IPS-20b (cell line): ENCODE data around the gene PTTG1IP.

Experiments
- H3K27ac ChIP-seq: one replicate; pipeline ENCODE4 v1.5.1; 2013; ENCODE audit warnings: low read length
- H3K27me3 ChIP-seq: 2 replicates; pipeline ENCODE4 v1.6.1; 2013; ENCODE audit warnings: mild to moderate bottlenecking, low read length, inconsistent platforms; ENCODE audit not compliant: insufficient read depth
- H3K36me3 ChIP-seq: 2 replicates; pipeline ENCODE4 v1.6.1; 2013; ENCODE audit warnings: low read depth, mild to moderate bottlenecking, inconsistent platforms, low read length, moderate library complexity; ENCODE audit not compliant: insufficient read depth
- H3K4me1 ChIP-seq: 2 replicates; pipeline ENCODE4 v1.6.1; 2013; ENCODE audit warnings: mild to moderate bottlenecking, control low read depth, inconsistent platforms, low read length, moderate library complexity; ENCODE audit not compliant: insufficient read depth
- H3K4me3 ChIP-seq: 2 replicates; pipeline ENCODE4 v1.5.1; 2013; ENCODE audit warnings: mild to moderate bottlenecking, low read length, inconsistent platforms
- H3K9ac ChIP-seq: 2 replicates; pipeline ENCODE4 v1.6.1; 2013; ENCODE audit warnings: low read depth, mild to moderate bottlenecking, inconsistent platforms, low read length, moderate library complexity
- H3K9me3 ChIP-seq: 2 replicates; pipeline ENCODE4 v1.6.1; 2013; ENCODE audit warnings: mild to moderate bottlenecking, low read depth, low read length, inconsistent platforms; ENCODE audit not compliant: insufficient read depth

The PTTG1IP gene

GRCh38 chr21:44907225-44907965 lies 33.9 kb upstream of the PTTG1IP start:
- Histone ChIP-seq H3K4me3 (no peak overlapping the region), H3K27ac (no peak overlapping the region), H3K9ac (no peak overlapping the region), H3K27me3 (no peaks in the 10 kb centered on the region), H3K9me3 (0 out of 2 replicates have a peak, but pooled peaks cover 1% of the 10 kb centered on the region), H3K4me1 (no peaks in the 10 kb centered on the region), H3K36me3 (no peaks in the 10 kb centered on the region)

GRCh38 chr21:44905728-44906090 lies 32.2 kb upstream of the PTTG1IP start:
- Histone ChIP-seq H3K9ac (no peak overlapping the region), H3K4me1 (no peaks in the 10 kb centered on the region), H3K27me3 (no peaks in the 10 kb centered on the region), H3K36me3 (no peaks in the 10 kb centered on the region), H3K27ac (no peak overlapping the region), H3K4me3 (no peak overlapping the region), H3K9me3 (0 out of 2 replicates have a peak, but pooled peaks cover 5% of the 10 kb centered on the region)

- Histone ChIP-seq H3K4me3 (no peak overlapping the region), H3K36me3 (no peaks in the 10 kb centered on the region)
Observed at GRCh38 chr21:44905016-44905727, 31.7 kb upstream of the PTTG1IP start.

GRCh38 chr21:44904141-44904923 lies 30.8 kb upstream of the PTTG1IP start:
- no peaks in the 10 kb centered on the region for H3K36me3 ChIP-seq
- 0 out of 2 replicates have a peak, but pooled peaks cover 5% of the 10 kb centered on the region for H3K9me3 ChIP-seq
- no peak overlapping the region for H3K27ac ChIP-seq
- no peak overlapping the region for H3K9ac ChIP-seq
- no peaks in the 10 kb centered on the region for H3K4me1 ChIP-seq
- H3K4me3 ChIP-seq = no peak overlapping the region
- no peaks in the 10 kb centered on the region for H3K27me3 ChIP-seq

More at GRCh38 chr21:44905016-44905727, 31.7 kb upstream of the PTTG1IP start:
- H3K4me1 ChIP-seq = no peaks in the 10 kb centered on the region
- H3K27me3 ChIP-seq = no peaks in the 10 kb centered on the region
- no peak overlapping the region for H3K9ac ChIP-seq
- H3K9me3 ChIP-seq = 0 out of 2 replicates have a peak, but pooled peaks cover 5% of the 10 kb centered on the region
- H3K27ac ChIP-seq = no peak overlapping the region

- Histone ChIP-seq H3K27ac (no peak overlapping the region), H3K4me1 (no peaks in the 10 kb centered on the region), H3K27me3 (no peaks in the 10 kb centered on the region), H3K36me3 (no peaks in the 10 kb centered on the region), H3K9me3 (0 out of 2 replicates have a peak, but pooled peaks cover 5% of the 10 kb centered on the region), H3K4me3 (no peak overlapping the region), H3K9ac (no peak overlapping the region)
Observed at GRCh38 chr21:44903689-44904088, 30.2 kb upstream of the PTTG1IP start.

GRCh38 chr21:44903050-44903685 lies 29.7 kb upstream of the PTTG1IP start:
- Histone ChIP-seq H3K36me3 (no peaks in the 10 kb centered on the region), H3K27ac (no peak overlapping the region), H3K9ac (no peak overlapping the region), H3K9me3 (0 out of 2 replicates have a peak, but pooled peaks cover 5% of the 10 kb centered on the region), H3K27me3 (no peaks in the 10 kb centered on the region), H3K4me1 (no peaks in the 10 kb centered on the region), H3K4me3 (no peak overlapping the region)

GRCh38 chr21:44902268-44903049 lies 29.0 kb upstream of the PTTG1IP start:
- H3K9ac ChIP-seq = no peak overlapping the region
- no peak overlapping the region for H3K4me3 ChIP-seq
- 0 out of 2 replicates have a peak, but pooled peaks cover 5% of the 10 kb centered on the region for H3K9me3 ChIP-seq
- no peak overlapping the region for H3K27ac ChIP-seq
- H3K27me3 ChIP-seq = no peaks in the 10 kb centered on the region
- H3K4me1 ChIP-seq = no peaks in the 10 kb centered on the region
- no peaks in the 10 kb centered on the region for H3K36me3 ChIP-seq

GRCh38 chr21:44901391-44902074 lies 28.0 kb upstream of the PTTG1IP start:
- no peak overlapping the region for H3K9ac ChIP-seq
- H3K9me3 ChIP-seq = 0 out of 2 replicates have a peak, but pooled peaks cover 5% of the 10 kb centered on the region
- H3K36me3 ChIP-seq = no peaks in the 10 kb centered on the region
- no peak overlapping the region for H3K27ac ChIP-seq
- no peaks in the 10 kb centered on the region for H3K4me1 ChIP-seq
- no peaks in the 10 kb centered on the region for H3K27me3 ChIP-seq
- no peak overlapping the region for H3K4me3 ChIP-seq

GRCh38 chr21:44900559-44901251 lies 27.2 kb upstream of the PTTG1IP start:
- H3K36me3 ChIP-seq = no peaks in the 10 kb centered on the region
- H3K27ac ChIP-seq = no peak overlapping the region
- H3K4me1 ChIP-seq = no peaks in the 10 kb centered on the region
- no peak overlapping the region for H3K4me3 ChIP-seq
- H3K9me3 ChIP-seq = 0 out of 2 replicates have a peak, but pooled peaks cover 5% of the 10 kb centered on the region
- no peak overlapping the region for H3K9ac ChIP-seq
- no peaks in the 10 kb centered on the region for H3K27me3 ChIP-seq
